ENCODE data around the gene DPYSL4. TPM values are rescaled to one million over a fixed set of nuclear protein-coding genes. Genes with fewer than 3 reads are reported as not detected.

The DPYSL4 gene
- total and polyA plus RNA-seq, 2 of the 4 experiments (the other 2 are of a cell fraction) = 8.1 to 30.5 TPM

- Histone ChIP-seq H2AK9ac (replicated peaks; ENCODE audit: low read depth, low read length, poor library complexity) (no peak overlapping the region), H2BK15ac (ENCODE audit: low read depth, low read length) (no peak overlapping the region), H4K20me1 (ENCODE audit: insufficient read depth, low read length) (no peaks in the 10 kb centered on the region), H3K9me3 (ENCODE audit: control insufficient read depth, insufficient read depth, low read length) (no peaks in the 10 kb centered on the region), H3K9ac (ENCODE audit: low read depth, low read length) (no peak overlapping the region), H3K4me3 (ENCODE audit: insufficient read depth, low read depth, low read length) (no peak overlapping the region), H3K27me3 (ENCODE audit: control insufficient read depth, insufficient read depth, low read length) (no peaks in the 10 kb centered on the region; the same call in 1 of the 2 replicates), H3K23ac (ENCODE audit: low read depth, low read length) (no peak overlapping the region), H2BK120ac (ENCODE audit: low read depth, low read length) (no peak overlapping the region), H3K4me1 (ENCODE audit: control insufficient read depth, insufficient read depth, low read length) (no peaks in the 10 kb centered on the region), H3K9me1 (ENCODE audit: insufficient read depth, low read length) (no peaks in the 10 kb centered on the region), H4K8ac (ENCODE audit: low read depth in 2 of 2, low read length in 2 of 2) (no peak overlapping the region), H3K36me3 (ENCODE audit: control insufficient read depth, insufficient read depth, low read length) (no peaks in the 10 kb centered on the region), H3K4me2 (ENCODE audit: low read depth, low read length) (no peak overlapping the region), H4K91ac (ENCODE audit: insufficient read depth, low read depth, low read length) (no peak overlapping the region), H2BK20ac (ENCODE audit: low read depth, low read length) (no peak overlapping the region), H4K5ac (ENCODE audit: low read depth, low read length) (no peak overlapping the region), H3K79me1 (ENCODE audit: low read depth in 1 of 2, low read length in 2 of 2) (no peaks in the 10 kb centered on the region), H2AFZ (replicated peaks; ENCODE audit: low read length, poor library complexity) (no peak overlapping the region), H3K18ac (ENCODE audit: low read depth, low read length) (no peak overlapping the region), H2BK5ac (ENCODE audit: low read depth, low read length, poor library complexity, severe bottlenecking) (no peak overlapping the region), H2AK5ac (ENCODE audit: low read depth, low read length) (no peak overlapping the region), H3K4ac (ENCODE audit: low read depth, low read length) (no peak overlapping the region), H3K14ac (replicated peaks; ENCODE audit: low read depth, low read length) (no peak overlapping the region), H3K56ac (ENCODE audit: extremely low read depth, insufficient read depth, low read length) (no peak overlapping the region), H3K27ac (ENCODE audit: insufficient read depth, low read length) (no peak overlapping the region)
- DNase-seq = no peak
- BruUV-seq (replicated peaks) = no TSS peak
- no peak for ATAC-seq (ENCODE audit: low read depth)
- dilution Hi-C loops (cut with HindIII; ENCODE audit: low sequenced_read_pairs, unreplicated experiment) (no loop called here), in situ Hi-C loops (cut with MboI; ENCODE audit: low sequenced_read_pairs) (no loop called here), intact Hi-C loops (cut with micrococcal nuclease) (no loop called here)
- CTCF ChIA-PET = no interaction called here
- TF ChIP-seq MAFK (IDR thresholded peaks at IDR 0.05; ENCODE audit: low read depth, low read length) = no peak
- TF ChIP-seq RFX5 (IDR thresholded peaks at IDR 0.05; ENCODE audit: low read depth, low read length) = no peak
- no peak for TF ChIP-seq RCOR1 (IDR thresholded peaks at IDR 0.05; ENCODE audit: insufficient replicate concordance, low read length)
- TF ChIP-seq ELK1 (IDR thresholded peaks at IDR 0.05; ENCODE audit: borderline replicate concordance, low read depth, low read length) = no peak
- TF ChIP-seq, protein P1, sequence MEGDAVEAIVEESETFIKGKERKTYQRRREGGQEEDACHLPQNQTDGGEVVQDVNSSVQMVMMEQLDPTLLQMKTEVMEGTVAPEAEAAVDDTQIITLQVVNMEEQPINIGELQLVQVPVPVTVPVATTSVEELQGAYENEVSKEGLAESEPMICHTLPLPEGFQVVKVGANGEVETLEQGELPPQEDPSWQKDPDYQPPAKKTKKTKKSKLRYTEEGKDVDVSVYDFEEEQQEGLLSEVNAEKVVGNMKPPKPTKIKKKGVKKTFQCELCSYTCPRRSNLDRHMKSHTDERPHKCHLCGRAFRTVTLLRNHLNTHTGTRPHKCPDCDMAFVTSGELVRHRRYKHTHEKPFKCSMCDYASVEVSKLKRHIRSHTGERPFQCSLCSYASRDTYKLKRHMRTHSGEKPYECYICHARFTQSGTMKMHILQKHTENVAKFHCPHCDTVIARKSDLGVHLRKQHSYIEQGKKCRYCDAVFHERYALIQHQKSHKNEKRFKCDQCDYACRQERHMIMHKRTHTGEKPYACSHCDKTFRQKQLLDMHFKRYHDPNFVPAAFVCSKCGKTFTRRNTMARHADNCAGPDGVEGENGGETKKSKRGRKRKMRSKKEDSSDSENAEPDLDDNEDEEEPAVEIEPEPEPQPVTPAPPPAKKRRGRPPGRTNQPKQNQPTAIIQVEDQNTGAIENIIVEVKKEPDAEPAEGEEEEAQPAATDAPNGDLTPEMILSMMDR (conservative IDR thresholded peaks at IDR 0.05; ENCODE audit: low read depth, low read length) = no peak
- no peak for TF ChIP-seq BHLHE40 (IDR thresholded peaks at IDR 0.05; ENCODE audit: low read depth, low read length)
- no peak for TF ChIP-seq FOS (IDR thresholded peaks at IDR 0.05; ENCODE audit: low read depth, low read length)
- no peak for TF ChIP-seq NFE2L2 (IDR thresholded peaks at IDR 0.05; ENCODE audit: low read depth, low read length)
- TF ChIP-seq MXI1 (IDR thresholded peaks at IDR 0.05; ENCODE audit: borderline replicate concordance, low read depth, low read length) = no peak
- no peak for TF ChIP-seq CHD1 (IDR thresholded peaks at IDR 0.05; ENCODE audit: low read depth, low read length)
- TF ChIP-seq CEBPB (IDR thresholded peaks at IDR 0.05; ENCODE audit: low read depth, low read length) = no peak
- no peak for TF ChIP-seq POLR2A (IDR thresholded peaks at IDR 0.05; ENCODE audit: low read depth, low read length)
- no peak for TF ChIP-seq MAZ (IDR thresholded peaks at IDR 0.05; ENCODE audit: borderline replicate concordance, low read depth, low read length)
- TF ChIP-seq RAD21 (IDR thresholded peaks at IDR 0.05; ENCODE audit: low read length) = no peak
- POLR2A ChIA-PET (ENCODE audit: unreplicated experiment) = no interaction called here
- 88% methylated on average over 7 of the region's 30 CpGs; no CpG with 5 or more reads in 1 of the 2 experiments for WGBS, 2 experiments (ENCODE audit: extremely low coverage in 2 of 2, insufficient read length in 1 of 2)
These were observed 64.0 kb downstream of the DPYSL4 start for GRCh38 chr10:132250481-132251475.

Measured in IMR-90 (cell line).